Adipose tissue (tissue), 3 donors: ENCODE data around the gene ARHGAP25. TPM values are rescaled to one million over a fixed set of nuclear protein-coding genes. Genes with fewer than 3 reads are reported as not detected.

Experiments
- H3K27ac ChIP-seq: one replicate; pipeline ENCODE4 v1.5.1; 2013; ENCODE audit warnings: low read depth, low read length
- WGBS, 3 donors: extraction: QIAGEN DNeasy Blood & Tissue Kit; methylation state at CpG; one replicate each; pipeline ENCODE4 v1.1.7; 2013; 5-methylcytosine and 5-hydroxymethylcytosine counted together
- polyA plus RNA-seq, 3 donors: library from polyadenylated mRNA; stranded (reverse); fragments of 200-250 nt; gene quantifications; one replicate each; pipeline ENCODE4 v1.2.3, GENCODE V29; 2013
- donor health status: healthy with polysubstance abuse.
- donor health status: Bipolar disorder and iron deficiency.
- donor health status: healthy.

The ARHGAP25 gene
- polyA plus RNA-seq, 3 donors: 1.4 to 13.4 (median 7.2) TPM

- H3K27ac ChIP-seq: no peak overlapping the region
- WGBS, 3 donors: 69 to 79% (median 70%) methylated on average over 2 of the region's 2 CpGs
Measured at GRCh38 chr2:68863996-68864395, 129.4 kb downstream of the ARHGAP25 start.

- no peak overlapping the region for H3K27ac ChIP-seq
Measured at GRCh38 chr2:68865108-68865507, 130.5 kb downstream of the ARHGAP25 start.

GRCh38 chr2:68870215-68870614 lies 135.6 kb downstream of the ARHGAP25 start:
- no peak overlapping the region for H3K27ac ChIP-seq
- 39 to 47% (median 43%) methylated on average over 2 of the region's 2 CpGs for WGBS, 3 donors

- WGBS, 3 donors: 72 to 85% (median 84%) methylated on average over 6 of the region's 6 CpGs
- no peak within 1 kb of the TSS for H3K27ac ChIP-seq
Measured at GRCh38 chr2:68871159-68871764, 136.7 kb downstream of the ARHGAP25 start, which contains the start of gene BMP10. BMP10 (minus strand) TSS chr2:68871397; CDS start chr2:68871358, 39 bp downstream.

Other genes with a start within 250 kb of the ARHGAP25 start
- gene PROKR1, start 91.2 kb upstream of the ARHGAP25 start, polyA plus RNA-seq: 1 to 10 TPM in 1 of 3 donors, under 1 TPM in 2; 0.02 to 1.1 (median 0.56) TPM
- gene BMP10, start 136.6 kb downstream of the ARHGAP25 start, polyA plus RNA-seq: under 1 TPM in 1 of 3 donors, not detected in 2; 0.45 TPM
- gene GKN2, start 218.1 kb downstream of the ARHGAP25 start, polyA plus RNA-seq: 100 to 1,000 TPM in 1 of 3 donors, 10 to 100 TPM in 1, under 1 TPM in 1; 0.41 to 318 (median 29.8) TPM
- gene GKN1, start 239.8 kb downstream of the ARHGAP25 start, polyA plus RNA-seq: 1,000 to 10,000 TPM in 1 of 3 donors, 100 to 1,000 TPM in 1, 1 to 10 TPM in 1; 4.8 to 2,134 (median 105) TPM